GM18505 (cell line): ENCODE measurements around the gene CARMIL3.
"Not testable (repeated sequence)": the region's sequence is repeated elsewhere in the genome, so short reads cannot be mapped to it uniquely, and the experiment has no call there.

Experiments used
- ATAC-seq: cut with Tn5 transposase; IDR thresholded peaks from one replicate; pipeline ENCODE4 v1.9.1; 2021; ENCODE audit not compliant: unreplicated experiment
- POLR2A ChIP-seq: IDR thresholded peaks from 4 replicates; pipeline ENCODE4 v1.6.1; 2011; ENCODE audit warnings: borderline replicate concordance; ENCODE audit not compliant: insufficient read depth, insufficient read length; ENCODE audit errors: extremely low read depth

CARMIL3 gene

DNA sequence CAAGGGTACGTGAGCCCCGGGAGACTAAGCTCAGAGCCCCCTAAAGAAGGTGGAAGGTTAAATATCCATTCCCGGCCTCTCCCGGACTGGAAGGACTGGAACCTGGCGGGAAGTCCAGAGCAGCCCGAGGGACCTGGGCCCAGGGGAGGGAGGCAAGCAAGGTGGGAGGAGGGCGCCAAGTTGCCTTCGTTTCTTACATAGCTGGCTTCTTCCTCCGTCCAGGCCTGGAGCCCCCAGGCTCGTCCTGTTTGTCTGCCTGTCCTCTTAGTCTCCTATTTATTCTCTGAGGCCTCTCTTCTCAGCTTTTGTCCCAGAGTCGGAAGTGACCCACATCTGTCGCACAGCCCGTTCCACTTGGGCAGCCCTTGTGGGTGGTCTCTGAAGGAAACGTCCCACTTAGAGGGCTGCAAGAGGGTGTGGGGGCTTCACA is 43.0 kb downstream of the CARMIL3 start:
- no peak for ATAC-seq
- no peak for TF ChIP-seq POLR2A

DNA sequence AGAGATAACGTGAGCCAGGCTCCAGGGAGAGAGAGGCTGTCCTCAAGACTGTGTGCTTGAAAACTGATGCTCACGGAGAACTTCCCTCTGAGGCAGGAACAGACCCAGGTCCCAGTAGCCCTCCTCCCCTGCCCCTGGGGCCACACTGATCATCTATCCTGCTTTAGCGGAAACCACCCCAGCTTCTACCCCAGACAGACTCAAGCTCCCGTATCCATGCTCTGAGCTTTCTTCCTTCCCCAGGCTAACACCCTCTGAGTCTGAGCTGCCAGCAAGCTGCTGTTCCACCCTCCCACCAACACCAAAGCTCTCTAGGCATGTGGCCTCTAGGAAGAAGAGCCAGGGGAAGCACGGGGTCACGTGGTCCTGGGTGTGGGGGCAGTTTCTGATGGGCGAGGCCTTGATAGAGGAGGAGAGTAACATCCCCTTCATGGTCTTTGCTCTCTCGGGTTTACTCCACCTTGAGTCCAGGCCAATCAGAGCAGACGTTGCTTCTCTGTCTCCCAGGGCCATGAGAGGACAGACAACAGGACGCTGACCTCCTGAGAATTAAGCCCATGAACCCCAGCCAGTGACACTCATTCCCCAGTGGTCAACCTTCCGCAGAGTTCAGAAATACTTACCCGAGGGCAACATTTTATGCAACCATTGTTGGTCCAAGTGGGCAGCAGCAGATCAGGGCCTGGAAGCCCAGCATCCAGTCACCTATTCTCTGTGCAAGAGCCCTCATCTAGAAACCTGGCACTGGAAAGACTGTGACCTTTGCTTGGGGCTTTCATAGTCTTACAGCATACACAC is 43.7 kb downstream of the CARMIL3 start:
- peak; percentile 98 for TF ChIP-seq POLR2A
- peak; percentile 64 for ATAC-seq

- no peak for TF ChIP-seq POLR2A
- ATAC-seq = no peak
Observed at GRCh38 chr14:24096545-24097181, 44.9 kb downstream of the CARMIL3 start.

GRCh38 chr14:24098229-24098926 is 46.6 kb downstream of the CARMIL3 start:
- TF ChIP-seq POLR2A = no peak

DNA sequence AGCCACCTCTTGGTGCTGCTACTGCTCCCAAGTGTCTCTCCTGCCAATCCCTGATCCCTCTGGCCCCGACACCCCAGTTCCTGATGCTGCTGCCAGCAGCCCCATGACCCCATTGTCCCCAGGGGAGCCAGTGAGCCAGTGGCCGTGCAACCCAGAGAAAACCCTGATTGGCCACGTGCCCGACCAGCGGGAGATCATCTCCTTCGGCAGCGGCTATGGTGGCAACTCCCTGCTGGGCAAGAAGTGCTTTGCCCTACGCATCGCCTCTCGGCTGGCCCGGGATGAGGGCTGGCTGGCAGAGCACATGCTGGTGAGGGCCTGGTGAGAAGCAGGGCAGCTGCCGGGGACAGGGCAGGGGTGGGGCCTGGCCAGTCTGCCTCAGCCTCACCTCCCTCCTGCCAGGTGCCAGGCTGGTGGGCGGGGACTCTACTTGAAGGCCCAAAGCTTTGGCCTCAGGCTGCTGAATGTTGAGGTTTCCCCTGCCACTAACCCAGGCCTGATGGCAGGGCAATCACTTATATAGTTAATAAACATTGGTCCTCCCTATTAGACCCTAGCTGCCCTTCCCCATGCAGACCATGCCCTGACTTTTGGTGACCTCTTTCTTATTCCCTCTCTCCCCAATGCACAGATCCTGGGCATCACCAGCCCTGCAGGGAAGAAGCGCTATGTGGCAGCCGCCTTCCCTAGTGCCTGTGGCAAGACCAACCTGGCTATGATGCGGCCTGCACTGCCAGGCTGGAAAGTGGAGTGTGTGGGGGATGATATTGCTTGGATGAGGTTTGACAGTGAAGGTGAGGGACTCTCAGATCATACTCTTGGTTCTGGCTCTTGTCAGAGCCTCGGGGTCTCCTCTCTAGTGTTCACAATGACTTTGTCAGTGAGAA is 47.4 kb downstream of the CARMIL3 start:
- no peak for TF ChIP-seq POLR2A

More at GRCh38 chr14:24098229-24098926, 46.6 kb downstream of the CARMIL3 start:
- no peak for ATAC-seq

DNA sequence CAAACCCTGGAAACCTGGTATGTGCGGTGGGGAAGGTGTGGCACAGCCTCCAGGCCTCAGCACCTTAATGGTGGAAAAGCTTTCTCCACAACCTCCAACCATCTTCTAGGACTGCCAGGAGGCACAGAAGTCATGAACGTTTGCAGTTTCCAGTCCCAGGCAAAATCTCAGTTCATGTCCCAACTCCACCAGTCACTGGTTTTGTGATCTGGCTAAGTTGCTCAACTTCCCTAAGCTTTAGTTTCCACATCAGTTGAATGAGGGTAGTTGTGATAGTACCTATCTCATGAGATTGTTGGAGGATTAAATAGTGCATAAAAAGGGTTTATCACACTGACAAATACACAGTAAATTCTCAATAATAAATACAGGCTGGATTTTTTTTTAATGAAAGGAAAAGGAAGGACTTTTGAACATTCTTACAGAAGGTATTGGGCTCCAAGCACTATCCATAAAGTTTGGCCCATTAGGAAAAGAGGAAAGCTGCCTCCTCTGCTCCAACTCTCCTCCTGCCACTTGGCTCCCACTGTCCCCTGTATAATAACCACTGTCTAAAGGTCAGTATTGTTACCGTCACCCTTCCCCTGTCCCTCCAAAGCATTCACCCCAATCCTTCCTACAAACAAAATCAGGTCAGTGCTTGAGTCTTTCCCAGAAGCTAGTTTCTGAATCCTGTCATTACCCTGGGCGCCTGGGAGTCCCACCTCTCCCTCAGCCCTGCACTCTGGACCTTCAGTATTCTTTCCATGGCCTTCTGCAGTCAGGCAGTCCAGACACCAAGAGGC is 48.6 kb downstream of the CARMIL3 start:
- TF ChIP-seq POLR2A = no peak
- no peak for ATAC-seq

More for the DNA sequence above, 47.4 kb downstream of the CARMIL3 start:
- no peak for ATAC-seq

DNA sequence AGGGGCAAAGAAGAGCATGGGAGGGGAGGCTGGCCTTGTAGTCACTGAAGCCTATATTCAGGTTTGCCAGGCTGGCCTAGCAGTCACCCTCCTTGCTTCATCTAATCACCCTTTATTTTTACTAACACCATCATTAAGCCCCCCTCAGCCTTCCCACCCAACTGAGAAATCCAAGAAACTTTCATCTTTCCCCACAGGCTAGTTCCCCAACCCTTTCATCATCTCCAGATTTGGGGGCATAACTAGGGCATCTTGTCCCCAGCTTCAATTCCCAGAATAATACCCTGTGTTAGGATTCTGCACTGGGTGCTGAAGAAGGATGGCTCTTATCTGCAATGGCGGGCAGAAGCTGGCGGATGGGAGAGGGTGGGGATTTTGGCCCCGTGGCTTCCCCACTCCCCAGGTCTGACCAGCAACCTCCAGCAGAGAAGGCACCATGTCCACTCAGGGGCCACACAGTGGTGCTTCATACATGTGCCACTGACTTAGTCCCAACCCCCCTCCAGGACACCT is 49.2 kb downstream of the CARMIL3 start:
- TF ChIP-seq POLR2A = peak; percentile 22
- no peak for ATAC-seq

GRCh38 chr14:24102357-24103048 is 50.7 kb downstream of the CARMIL3 start:
- no peak for ATAC-seq
- TF ChIP-seq POLR2A = peak; percentile 0

GRCh38 chr14:24103451-24103850 is 51.6 kb downstream of the CARMIL3 start:
- ATAC-seq = no peak
- TF ChIP-seq POLR2A = no peak

GRCh38 chr14:24105609-24106239 is 53.9 kb downstream of the CARMIL3 start:
- ATAC-seq = not testable (repeated sequence)

GRCh38 chr14:24106672-24107271 is 55.0 kb downstream of the CARMIL3 start:
- no peak for ATAC-seq
- TF ChIP-seq POLR2A = no peak
